ENCODE results near the gene PPP1CA.

Gene PPP1CA

GRCh38 chr11:67349457-67349856, 52.2 kb downstream of the PPP1CA start:
- DNase-seq = no peak

GRCh38 chr11:67349036-67349435, 52.6 kb downstream of the PPP1CA start:
- no peak for DNase-seq

Measured in hippocampal formation (tissue), 2 donors.